GM12872 (cell line): Measurements from ENCODE around the gene TMEM128.

Experiments
- CTCF ChIP-seq: IDR thresholded peaks from 3 replicates; pipeline ENCODE4 v1.5.1; 2011; ENCODE audit warnings: low read depth, mild to moderate bottlenecking, low read length, moderate library complexity; ENCODE audit not compliant: insufficient read depth

Gene TMEM128

GRCh38 chr4:4254199-4254598 is 6.2 kb upstream of the TMEM128 start:
- TF ChIP-seq CTCF = no peak

- TF ChIP-seq CTCF = no peak
Measured at GRCh38 chr4:4249866-4250265, 1.8 kb upstream of the TMEM128 start.

GRCh38 chr4:4248885-4249203 is 821 bp upstream of the TMEM128 start:
- no peak for TF ChIP-seq CTCF

- no peak for TF ChIP-seq CTCF
Measured at GRCh38 chr4:4247696-4248028, 361 bp downstream of the TMEM128 start.

- TF ChIP-seq CTCF = no peak
Measured at GRCh38 chr4:4245172-4245571, 2.9 kb downstream of the TMEM128 start.

GRCh38 chr4:4233610-4234009 is 14.4 kb downstream of the TMEM128 start:
- TF ChIP-seq CTCF = no peak

GRCh38 chr4:4228356-4228668 is 19.7 kb downstream of the TMEM128 start:
- TF ChIP-seq CTCF = no peak

- TF ChIP-seq CTCF = no peak
Measured at GRCh38 chr4:4227510-4228355, 20.3 kb downstream of the TMEM128 start.
